Left lung (tissue), 10 donors: ENCODE data around the gene CHMP3. TPM values are rescaled to one million over a fixed set of nuclear protein-coding genes. Genes with fewer than 3 reads are reported as not detected.
"Not testable (repeated sequence)": the region's sequence is repeated elsewhere in the genome, so short reads cannot be mapped to it uniquely, and the experiment has no call there.

ENCODE experiments used
- ATAC-seq: fragments of 200-7000 bp; cut with Tn5 transposase; one replicate; pipeline ENCODE4 v1.9.1; 2020; ENCODE audit warnings: moderate library complexity
- DNase-seq, 4 donors: peaks; one replicate each; pipeline ENCODE4 v3.0.0-alpha.2; 2013 to 2020
- H3K27ac ChIP-seq, 2 donors: fragments of 200-600 bp; sonication (generic) in 1 of 2; one replicate each; pipeline versions ENCODE4 v1.5.0 to v1.8.0; 2020 to 2021
- H3K27me3 ChIP-seq, 2 donors: fragments of 200-600 bp; sonication (generic) in 1 of 2; one replicate each; pipeline versions ENCODE4 v1.5.0 to v1.8.0; 2020 to 2021
- H3K36me3 ChIP-seq, 2 donors: fragments of 200-600 bp; sonication (generic) in 1 of 2; one replicate each; pipeline versions ENCODE4 v1.5.0 to v1.8.0; 2020 to 2021
- H3K4me1 ChIP-seq, 2 donors: fragments of 200-600 bp; one replicate each; pipeline ENCODE4 v1.8.0; 2021
- H3K4me3 ChIP-seq, 2 donors: fragments of 200-600 bp; sonication (generic) in 1 of 2; one replicate each; pipeline versions ENCODE4 v1.5.0 to v1.8.0; 2020 to 2021; ENCODE audit warnings: mild to moderate bottlenecking in 1 of 2
- H3K9me3 ChIP-seq, 2 donors: fragments of 200-600 bp; sonication (generic) in 1 of 2; one replicate each; pipeline versions ENCODE4 v1.5.0 to v1.8.0; 2020 to 2021
- CTCF ChIP-seq, 2 donors: fragments of 200-600 bp; sonication (generic) in 1 of 2; IDR thresholded peaks; one replicate each; pipeline versions ENCODE4 v1.5.0 to v1.8.0; 2021; ENCODE audit warnings: antibody characterized with exemption in 2 of 2
- intact Hi-C, 2 donors: fragments of 100-400 bp; cut with DNase I; formaldehyde crosslinking; loops; one replicate each; pipeline versions ENCODE4 v1.11.2 to v1.14.2; 2022
- polyA plus RNA-seq, 6 donors: library from polyadenylated mRNA; unstranded; fragments of 120-200 nt; gene quantifications; one replicate each; pipeline ENCODE4 v1.2.1, GENCODE V29; 2013; ENCODE audit not compliant: insufficient read length in 6 of 6
- total RNA-seq, 2 donors: library from RNA; stranded (reverse); fragmentation: NEBNext Ultra II Directional; extraction: Animal tissue kit (Norgen Biotek cat#: 25700); gene quantifications; one replicate each; pipeline ENCODE4 v1.2.1, GENCODE V29; 2021
- donor health status: DM: no; HTN: yes; CAD: no.
- donor health status: DM: no; HTN: no; CAD: no.

CHMP3 gene
- total and polyA plus RNA-seq, 8 donors = 117 to 159 (median 147) TPM

- Histone ChIP-seq H3K9me3 (no peaks in the 10 kb centered on the region), H3K27ac (no peak overlapping the region), H3K4me1 (peaks cover 3 to 6% of the 10 kb centered on the region in 2 donors), H3K4me3 (no peak overlapping the region), H3K27me3 (no peaks in the 10 kb centered on the region), H3K36me3 (peaks cover 0 to 46% of the 10 kb centered on the region in 2 donors)
- DNase-seq (no peak), ATAC-seq (no peak)
- TF ChIP-seq CTCF (IDR thresholded peaks at IDR 0.05) = no peak
- intact Hi-C loops = no loop called here
Observed at GRCh38 chr2:86510436-86510933, 52.8 kb downstream of the CHMP3 start.

- DNase-seq (no peak), ATAC-seq (no peak)
- Histone ChIP-seq H3K36me3 (peaks cover 0 to 74% of the 10 kb centered on the region in 2 donors), H3K27ac (no peak overlapping the region), H3K27me3 (no peaks in the 10 kb centered on the region), H3K4me3 (no peak overlapping the region), H3K9me3 (no peaks in the 10 kb centered on the region), H3K4me1 (peaks cover 3 to 6% of the 10 kb centered on the region in 2 donors)
- TF ChIP-seq CTCF (IDR thresholded peaks at IDR 0.05) = no peak
- intact Hi-C loops = no loop called here
Observed at GRCh38 chr2:86507600-86507999, 55.6 kb downstream of the CHMP3 start.

GRCh38 chr2:86500325-86501083, 62.7 kb downstream of the CHMP3 start:
- no peaks in the 10 kb centered on the region for H3K4me1 ChIP-seq
- no peak for ATAC-seq
- H3K4me3 ChIP-seq = no peak overlapping the region
- TF ChIP-seq CTCF (IDR thresholded peaks at IDR 0.05) = no peak
- H3K27me3 ChIP-seq = no peaks in the 10 kb centered on the region
- H3K9me3 ChIP-seq = peaks cover 0 to 19% of the 10 kb centered on the region in 2 donors
- peaks cover 0 to 94% of the 10 kb centered on the region in 2 donors for H3K36me3 ChIP-seq
- no peak for DNase-seq
- intact Hi-C loops = no loop called here
- no peak overlapping the region for H3K27ac ChIP-seq

- ATAC-seq (no peak), DNase-seq (no peak)
- no peaks in the 10 kb centered on the region for H3K4me1 ChIP-seq
- peaks cover 0 to 19% of the 10 kb centered on the region in 2 donors for H3K9me3 ChIP-seq
- intact Hi-C loops = no loop called here
- no peak for TF ChIP-seq CTCF (IDR thresholded peaks at IDR 0.05)
- no peaks in the 10 kb centered on the region for H3K27me3 ChIP-seq
- no peak overlapping the region for H3K27ac ChIP-seq
- H3K4me3 ChIP-seq = no peak overlapping the region
- peaks cover 0 to 91% of the 10 kb centered on the region in 2 donors for H3K36me3 ChIP-seq
Observed at GRCh38 chr2:86499326-86499725, 63.9 kb downstream of the CHMP3 start.

GRCh38 chr2:86498468-86499260, 64.6 kb downstream of the CHMP3 start:
- no peak overlapping the region for H3K27ac ChIP-seq

GRCh38 chr2:86496391-86496790, 66.9 kb downstream of the CHMP3 start:
- Histone ChIP-seq H3K9me3 (peaks cover 0 to 18% of the 10 kb centered on the region in 2 donors), H3K36me3 (peaks cover 0 to 92% of the 10 kb centered on the region in 2 donors)
- H3K27me3 ChIP-seq, H3K27ac ChIP-seq, DNase-seq, intact Hi-C loops, H3K4me1 ChIP-seq, H3K4me3 ChIP-seq, ATAC-seq: not testable (repeated sequence)

More at GRCh38 chr2:86498468-86499260, 64.6 kb downstream of the CHMP3 start:
- intact Hi-C loops = no loop called here
- Histone ChIP-seq H3K4me1 (no peaks in the 10 kb centered on the region), H3K36me3 (peaks cover 0 to 90% of the 10 kb centered on the region in 2 donors), H3K9me3 (peaks cover 0 to 19% of the 10 kb centered on the region in 2 donors), H3K4me3 (no peak overlapping the region), H3K27me3 (no peaks in the 10 kb centered on the region)
- TF ChIP-seq CTCF (IDR thresholded peaks at IDR 0.05) = no peak
- no peak for ATAC-seq
- no peak for DNase-seq
